Central memory CD8-positive, alpha-beta T cell (primary cell): ENCODE measurements around the gene MEX3D.

ENCODE experiments used
- ATAC-seq: fragments of 150-1000 bp; cut with Tn5 transposase; replicated peaks from 2 replicates; pipeline ENCODE4 v1.10.0; 2022; ENCODE audit warnings: mild to moderate bottlenecking, moderate FRiP score, moderate number of reproducible peaks; ENCODE audit not compliant: poor library complexity, severe bottlenecking; ENCODE audit errors: extremely low read depth
- DNase-seq, 2 donors: peaks; one replicate each; pipeline ENCODE4 v3.0.0; 2021; ENCODE audit warnings: low spot score in 2 of 2
- H3K27ac Mint-ChIP-seq: one replicate; pipeline ENCODE4 v1.8.0; 2022; ENCODE audit warnings: low read depth, mild to moderate bottlenecking, moderate library complexity, mixed read lengths
- H3K27me3 Mint-ChIP-seq: one replicate; pipeline ENCODE4 v1.8.0; 2022; ENCODE audit warnings: mixed read lengths
- H3K36me3 Mint-ChIP-seq: one replicate; pipeline ENCODE4 v1.8.0; 2022; ENCODE audit warnings: mild to moderate bottlenecking, moderate library complexity, mixed read lengths; ENCODE audit not compliant: insufficient read depth
- H3K4me1 Mint-ChIP-seq: one replicate; pipeline ENCODE4 v1.8.0; 2022; ENCODE audit warnings: mixed read lengths
- H3K4me3 Mint-ChIP-seq: one replicate; pipeline ENCODE4 v1.8.0; 2022; ENCODE audit warnings: mild to moderate bottlenecking, moderate library complexity, mixed read lengths
- H3K9me3 Mint-ChIP-seq: one replicate; pipeline ENCODE4 v1.8.0; 2022; ENCODE audit warnings: mixed read lengths

MEX3D gene

GRCh38 chr19:1568320-1569019 is at the start of gene MEX3D:
TSS of gene MEX3D (minus strand) at chr19:1568325. CDS start at chr19:1568058, 267 bp downstream.
- Mint-ChIP-seq H3K27ac (no peak within 1 kb of the TSS), H3K4me3 (peak within 1 kb of the TSS; percentile 66), H3K27me3 (peaks cover 16% of the 10 kb centered on the region), H3K9me3 (no peaks in the 10 kb centered on the region), H3K36me3 (peaks cover 9% of the 10 kb centered on the region), H3K4me1 (peaks cover 12% of the 10 kb centered on the region)
- peak; percentile 77 for ATAC-seq
- DNase-seq = peak; percentile 38 to 52

GRCh38 chr19:1616875-1617274 is 48.8 kb upstream of the MEX3D start:
- Mint-ChIP-seq H3K36me3 (peaks cover 23% of the 10 kb centered on the region), H3K27ac (no peak overlapping the region), H3K9me3 (no peaks in the 10 kb centered on the region), H3K4me1 (peaks cover 18% of the 10 kb centered on the region), H3K4me3 (no peak overlapping the region), H3K27me3 (no peaks in the 10 kb centered on the region)
- DNase-seq = no peak
- ATAC-seq = no peak

DNA sequence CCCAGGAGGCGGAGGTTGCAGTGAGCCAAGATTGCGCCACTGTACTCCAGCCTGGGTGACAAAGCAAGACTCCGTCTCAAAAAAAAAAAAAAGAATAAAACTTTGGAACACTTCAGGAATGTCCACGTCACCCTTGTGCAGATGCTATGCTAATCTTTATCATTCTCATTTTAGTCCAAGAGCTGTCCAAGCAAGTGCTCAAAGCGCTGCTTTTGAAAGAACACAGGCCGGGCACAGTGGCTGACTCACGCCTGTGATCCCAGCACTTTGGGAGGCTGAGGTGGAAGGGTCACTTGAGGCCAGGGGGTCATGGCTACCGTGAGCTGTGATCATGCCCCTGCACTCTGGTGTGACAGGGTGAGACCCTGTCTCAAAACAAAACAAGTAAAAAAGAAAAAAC is 48.3 kb upstream of the MEX3D start:
- Mint-ChIP-seq H3K36me3 (peaks cover 21% of the 10 kb centered on the region), H3K27ac (no peak overlapping the region), H3K9me3 (no peaks in the 10 kb centered on the region), H3K4me1 (peaks cover 18% of the 10 kb centered on the region), H3K4me3 (no peak overlapping the region), H3K27me3 (no peaks in the 10 kb centered on the region)
- ATAC-seq = no peak
- DNase-seq = no peak

GRCh38 chr19:1615156-1615765 is 47.1 kb upstream of the MEX3D start:
- Mint-ChIP-seq H3K36me3 (peaks cover 21% of the 10 kb centered on the region), H3K9me3 (no peaks in the 10 kb centered on the region), H3K27me3 (no peaks in the 10 kb centered on the region), H3K4me1 (peaks cover 18% of the 10 kb centered on the region), H3K27ac (no peak overlapping the region), H3K4me3 (no peak overlapping the region)
- ATAC-seq = no peak
- no peak for DNase-seq

DNA sequence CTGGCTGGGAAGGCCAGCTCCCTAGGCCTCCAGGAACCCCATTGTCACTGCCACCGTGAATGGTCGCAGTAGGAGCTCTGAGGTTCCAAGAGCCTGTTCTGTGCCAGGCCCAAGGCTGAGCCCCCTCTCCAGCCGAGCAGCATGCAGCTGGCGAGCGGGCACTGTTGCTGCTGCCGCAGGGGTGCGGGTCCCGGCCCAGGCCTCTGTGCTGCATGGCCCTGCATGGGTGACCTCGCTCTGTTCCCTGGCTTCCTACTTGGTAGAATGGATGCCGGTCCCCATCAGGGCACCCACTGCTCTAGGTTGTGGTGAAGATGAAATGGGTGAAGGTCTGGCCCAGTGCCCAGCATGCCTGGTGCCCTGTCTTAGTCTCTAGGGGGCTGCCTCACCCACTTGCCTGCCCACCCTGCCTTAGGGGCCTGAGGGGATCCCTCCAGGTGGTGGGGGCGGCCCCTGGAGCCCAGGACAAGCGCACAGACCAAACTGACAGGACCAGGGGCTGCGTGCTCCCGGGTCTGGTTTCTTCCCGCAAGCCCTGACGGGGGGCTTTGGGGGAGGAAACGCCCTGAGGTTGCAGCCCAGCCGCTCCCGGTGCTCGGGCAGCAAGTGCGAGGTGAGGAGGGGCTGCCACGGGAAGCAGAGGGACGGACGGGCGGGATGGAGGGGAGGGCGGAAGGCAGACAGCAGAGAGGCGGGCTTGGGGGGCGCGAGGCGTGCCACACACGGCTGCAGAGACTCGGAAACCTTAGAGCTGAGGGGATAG is 45.9 kb upstream of the MEX3D start:
- DNase-seq = no peak
- Mint-ChIP-seq H3K27ac (peak overlapping the region; percentile 13), H3K4me3 (no peak overlapping the region), H3K36me3 (peaks cover 20% of the 10 kb centered on the region), H3K4me1 (peaks cover 23% of the 10 kb centered on the region), H3K9me3 (no peaks in the 10 kb centered on the region), H3K27me3 (no peaks in the 10 kb centered on the region)
- ATAC-seq = no peak

GRCh38 chr19:1613146-1613545 is 45.0 kb upstream of the MEX3D start:
- H3K9me3 Mint-ChIP-seq = no peaks in the 10 kb centered on the region
- peaks cover 24% of the 10 kb centered on the region for H3K4me1 Mint-ChIP-seq
- no peak overlapping the region for H3K4me3 Mint-ChIP-seq
- H3K36me3 Mint-ChIP-seq = peaks cover 19% of the 10 kb centered on the region
- DNase-seq (no peak), ATAC-seq (no peak)
- H3K27me3 Mint-ChIP-seq = no peaks in the 10 kb centered on the region
- peak overlapping the region; percentile 13 for H3K27ac Mint-ChIP-seq

- no peak overlapping the region for H3K27ac Mint-ChIP-seq
- H3K9me3 Mint-ChIP-seq = no peaks in the 10 kb centered on the region
- peaks cover 20% of the 10 kb centered on the region for H3K4me1 Mint-ChIP-seq
Measured at GRCh38 chr19:1612114-1613086, 44.3 kb upstream of the MEX3D start.

DNA sequence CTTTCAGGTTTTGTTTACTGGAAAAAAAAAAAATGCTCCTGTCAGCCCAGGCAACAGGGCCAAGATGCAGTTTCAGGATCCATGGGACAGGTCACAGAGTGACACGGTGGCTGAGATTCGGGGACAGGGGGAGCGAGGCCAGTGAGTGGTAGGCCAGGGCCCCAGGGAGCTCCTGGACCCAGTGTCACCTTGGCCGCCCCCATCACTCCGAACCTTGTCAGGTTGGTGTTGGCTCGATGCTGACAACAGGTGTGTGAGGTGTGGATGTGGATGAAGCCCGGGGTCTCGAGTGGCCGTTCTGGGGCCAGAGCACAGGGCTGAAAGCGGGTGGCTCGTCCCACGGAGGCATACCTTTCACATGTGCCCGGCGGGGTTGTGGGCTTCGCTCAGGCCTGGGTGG is 43.2 kb upstream of the MEX3D start:
- H3K36me3 Mint-ChIP-seq = peaks cover 19% of the 10 kb centered on the region
- H3K4me3 Mint-ChIP-seq = no peak overlapping the region
- no peaks in the 10 kb centered on the region for H3K9me3 Mint-ChIP-seq
- DNase-seq (no peak), ATAC-seq (no peak)
- H3K27me3 Mint-ChIP-seq = no peaks in the 10 kb centered on the region
- H3K27ac Mint-ChIP-seq = peak overlapping the region; percentile 41
- peaks cover 19% of the 10 kb centered on the region for H3K4me1 Mint-ChIP-seq

More at GRCh38 chr19:1612114-1613086, 44.3 kb upstream of the MEX3D start:
- no peak overlapping the region for H3K4me3 Mint-ChIP-seq
- DNase-seq = no peak
- no peak for ATAC-seq
- H3K36me3 Mint-ChIP-seq = peaks cover 18% of the 10 kb centered on the region
- H3K27me3 Mint-ChIP-seq = no peaks in the 10 kb centered on the region

DNA sequence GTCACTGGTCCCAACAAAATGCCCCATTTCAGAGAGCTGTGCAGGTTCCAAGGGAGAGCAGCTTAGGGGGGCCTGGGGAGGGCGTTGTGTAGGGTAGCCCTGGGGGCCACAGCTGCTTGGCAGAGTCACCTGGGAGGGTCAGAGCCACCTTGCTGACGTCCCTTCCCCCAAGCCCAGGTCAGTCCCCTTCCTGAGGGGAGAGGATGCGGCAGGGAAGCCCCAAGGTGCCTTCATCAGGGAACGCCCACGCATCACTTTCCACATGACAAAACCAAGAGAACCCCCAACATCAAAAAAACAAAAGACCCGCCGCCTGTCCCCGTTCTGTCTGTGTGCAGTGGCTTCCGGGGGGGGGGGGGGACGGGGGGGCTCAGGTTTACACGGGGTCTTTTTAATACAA is 42.5 kb upstream of the MEX3D start:
- H3K4me3 Mint-ChIP-seq = no peak overlapping the region
- H3K4me1 Mint-ChIP-seq = peaks cover 27% of the 10 kb centered on the region
- H3K27me3 Mint-ChIP-seq = no peaks in the 10 kb centered on the region
- H3K36me3 Mint-ChIP-seq = peaks cover 24% of the 10 kb centered on the region
- no peak for ATAC-seq
- H3K27ac Mint-ChIP-seq = no peak overlapping the region
- no peaks in the 10 kb centered on the region for H3K9me3 Mint-ChIP-seq
- DNase-seq = no peak

- Mint-ChIP-seq H3K27ac (peak overlapping the region; percentile 61), H3K27me3 (no peaks in the 10 kb centered on the region), H3K9me3 (no peaks in the 10 kb centered on the region), H3K4me1 (peaks cover 31% of the 10 kb centered on the region), H3K4me3 (peak overlapping the region; percentile 79), H3K36me3 (peaks cover 23% of the 10 kb centered on the region)
- DNase-seq (no peak), ATAC-seq (no peak)
Measured at GRCh38 chr19:1609680-1610474, 41.8 kb upstream of the MEX3D start.

GRCh38 chr19:1609103-1609396 is 40.9 kb upstream of the MEX3D start:
- peak overlapping the region; percentile 78 for H3K27ac Mint-ChIP-seq
- H3K27me3 Mint-ChIP-seq = no peaks in the 10 kb centered on the region
- DNase-seq = no peak
- no peaks in the 10 kb centered on the region for H3K9me3 Mint-ChIP-seq
- peak overlapping the region; percentile 79 for H3K4me3 Mint-ChIP-seq
- H3K36me3 Mint-ChIP-seq = peaks cover 24% of the 10 kb centered on the region
- no peak for ATAC-seq
- H3K4me1 Mint-ChIP-seq = peaks cover 36% of the 10 kb centered on the region
